H1 (cell line): ENCODE measurements around the gene SUDS3. TPM values are rescaled to one million over a fixed set of nuclear protein-coding genes. Genes with fewer than 3 reads are reported as not detected.

Experiments
- BCL11A ChIP-seq, 2 experiments: IDR thresholded peaks; one replicate each; pipeline ENCODE4 v1.6.1; 2011; ENCODE audit warnings: low read depth in 2 of 2, low read length in 2 of 2, mild to moderate bottlenecking in 2 of 2
- CBX5 ChIP-seq: fragments of 300-800, 300-1000 bp; sonication (generic); IDR thresholded peaks from 2 replicates; pipeline ENCODE4 v1.7.1; 2016; ENCODE audit warnings: antibody characterized with exemption, low read length, low read depth
- polyA plus RNA-seq, 7 experiments: library from polyadenylated mRNA; depleted of rRNA in 3 of 7; stranded (reverse) in 5 of 7; unstranded in 2 of 7; fragments of >200 nt in 5 of 7; fragments of 200-250 nt in 2 of 7; gene quantifications; 1 replicate in 5 of 7; 2 replicates in 1 of 7; 4 replicates in 1 of 7; pipeline versions ENCODE4 v1.2.1 to v1.2.3, GENCODE V29; 2011 to 2013; ENCODE audit warnings: missing spikeins in 2 of 7, mixed read lengths in 2 of 7
- total RNA-seq: library from RNA; stranded (reverse); fragmentation: NEBNext Ultra II Directional; extraction: Animal tissue kit (Norgen Biotek cat#: 25700); gene quantifications from 2 replicates; pipeline ENCODE4 v1.2.1, GENCODE V29; 2021
- TF ChIP-seq, protein P1 (sequence below): fragments of 300-600 bp; sonication (generic); IDR thresholded peaks from 2 replicates; pipeline ENCODE4 v1.7.1; 2012; ENCODE audit warnings: low read length, moderate library complexity, mild to moderate bottlenecking, inconsistent platforms; ENCODE audit not compliant: insufficient replicate concordance

The SUDS3 gene
- total and polyA plus RNA-seq, 2 of the 8 experiments (the other 6 are each of a cell fraction or from before 2014, with no cell fraction given): 30.0 to 58.7 TPM

DNA sequence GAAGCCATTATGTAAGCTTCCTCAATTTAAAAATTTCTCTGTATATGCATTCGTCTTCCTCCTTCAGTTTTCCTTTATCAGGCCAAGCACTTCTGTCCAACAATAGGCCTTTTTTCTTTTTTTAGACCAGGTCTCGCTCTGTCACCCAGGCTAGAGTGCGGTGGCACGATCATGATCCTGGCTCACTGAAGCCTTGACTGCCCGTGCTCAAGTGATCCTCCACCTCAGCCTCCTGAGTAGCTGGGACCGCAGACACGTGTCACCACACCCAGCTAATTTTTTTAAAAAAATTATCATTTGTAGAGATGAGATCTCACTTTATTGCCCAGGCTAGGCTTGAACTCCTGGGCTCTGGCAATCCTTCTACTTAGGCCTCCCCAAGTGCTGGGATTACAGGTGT is 29.5 kb upstream of the SUDS3 start (continued):
- TF ChIP-seq, protein P1, sequence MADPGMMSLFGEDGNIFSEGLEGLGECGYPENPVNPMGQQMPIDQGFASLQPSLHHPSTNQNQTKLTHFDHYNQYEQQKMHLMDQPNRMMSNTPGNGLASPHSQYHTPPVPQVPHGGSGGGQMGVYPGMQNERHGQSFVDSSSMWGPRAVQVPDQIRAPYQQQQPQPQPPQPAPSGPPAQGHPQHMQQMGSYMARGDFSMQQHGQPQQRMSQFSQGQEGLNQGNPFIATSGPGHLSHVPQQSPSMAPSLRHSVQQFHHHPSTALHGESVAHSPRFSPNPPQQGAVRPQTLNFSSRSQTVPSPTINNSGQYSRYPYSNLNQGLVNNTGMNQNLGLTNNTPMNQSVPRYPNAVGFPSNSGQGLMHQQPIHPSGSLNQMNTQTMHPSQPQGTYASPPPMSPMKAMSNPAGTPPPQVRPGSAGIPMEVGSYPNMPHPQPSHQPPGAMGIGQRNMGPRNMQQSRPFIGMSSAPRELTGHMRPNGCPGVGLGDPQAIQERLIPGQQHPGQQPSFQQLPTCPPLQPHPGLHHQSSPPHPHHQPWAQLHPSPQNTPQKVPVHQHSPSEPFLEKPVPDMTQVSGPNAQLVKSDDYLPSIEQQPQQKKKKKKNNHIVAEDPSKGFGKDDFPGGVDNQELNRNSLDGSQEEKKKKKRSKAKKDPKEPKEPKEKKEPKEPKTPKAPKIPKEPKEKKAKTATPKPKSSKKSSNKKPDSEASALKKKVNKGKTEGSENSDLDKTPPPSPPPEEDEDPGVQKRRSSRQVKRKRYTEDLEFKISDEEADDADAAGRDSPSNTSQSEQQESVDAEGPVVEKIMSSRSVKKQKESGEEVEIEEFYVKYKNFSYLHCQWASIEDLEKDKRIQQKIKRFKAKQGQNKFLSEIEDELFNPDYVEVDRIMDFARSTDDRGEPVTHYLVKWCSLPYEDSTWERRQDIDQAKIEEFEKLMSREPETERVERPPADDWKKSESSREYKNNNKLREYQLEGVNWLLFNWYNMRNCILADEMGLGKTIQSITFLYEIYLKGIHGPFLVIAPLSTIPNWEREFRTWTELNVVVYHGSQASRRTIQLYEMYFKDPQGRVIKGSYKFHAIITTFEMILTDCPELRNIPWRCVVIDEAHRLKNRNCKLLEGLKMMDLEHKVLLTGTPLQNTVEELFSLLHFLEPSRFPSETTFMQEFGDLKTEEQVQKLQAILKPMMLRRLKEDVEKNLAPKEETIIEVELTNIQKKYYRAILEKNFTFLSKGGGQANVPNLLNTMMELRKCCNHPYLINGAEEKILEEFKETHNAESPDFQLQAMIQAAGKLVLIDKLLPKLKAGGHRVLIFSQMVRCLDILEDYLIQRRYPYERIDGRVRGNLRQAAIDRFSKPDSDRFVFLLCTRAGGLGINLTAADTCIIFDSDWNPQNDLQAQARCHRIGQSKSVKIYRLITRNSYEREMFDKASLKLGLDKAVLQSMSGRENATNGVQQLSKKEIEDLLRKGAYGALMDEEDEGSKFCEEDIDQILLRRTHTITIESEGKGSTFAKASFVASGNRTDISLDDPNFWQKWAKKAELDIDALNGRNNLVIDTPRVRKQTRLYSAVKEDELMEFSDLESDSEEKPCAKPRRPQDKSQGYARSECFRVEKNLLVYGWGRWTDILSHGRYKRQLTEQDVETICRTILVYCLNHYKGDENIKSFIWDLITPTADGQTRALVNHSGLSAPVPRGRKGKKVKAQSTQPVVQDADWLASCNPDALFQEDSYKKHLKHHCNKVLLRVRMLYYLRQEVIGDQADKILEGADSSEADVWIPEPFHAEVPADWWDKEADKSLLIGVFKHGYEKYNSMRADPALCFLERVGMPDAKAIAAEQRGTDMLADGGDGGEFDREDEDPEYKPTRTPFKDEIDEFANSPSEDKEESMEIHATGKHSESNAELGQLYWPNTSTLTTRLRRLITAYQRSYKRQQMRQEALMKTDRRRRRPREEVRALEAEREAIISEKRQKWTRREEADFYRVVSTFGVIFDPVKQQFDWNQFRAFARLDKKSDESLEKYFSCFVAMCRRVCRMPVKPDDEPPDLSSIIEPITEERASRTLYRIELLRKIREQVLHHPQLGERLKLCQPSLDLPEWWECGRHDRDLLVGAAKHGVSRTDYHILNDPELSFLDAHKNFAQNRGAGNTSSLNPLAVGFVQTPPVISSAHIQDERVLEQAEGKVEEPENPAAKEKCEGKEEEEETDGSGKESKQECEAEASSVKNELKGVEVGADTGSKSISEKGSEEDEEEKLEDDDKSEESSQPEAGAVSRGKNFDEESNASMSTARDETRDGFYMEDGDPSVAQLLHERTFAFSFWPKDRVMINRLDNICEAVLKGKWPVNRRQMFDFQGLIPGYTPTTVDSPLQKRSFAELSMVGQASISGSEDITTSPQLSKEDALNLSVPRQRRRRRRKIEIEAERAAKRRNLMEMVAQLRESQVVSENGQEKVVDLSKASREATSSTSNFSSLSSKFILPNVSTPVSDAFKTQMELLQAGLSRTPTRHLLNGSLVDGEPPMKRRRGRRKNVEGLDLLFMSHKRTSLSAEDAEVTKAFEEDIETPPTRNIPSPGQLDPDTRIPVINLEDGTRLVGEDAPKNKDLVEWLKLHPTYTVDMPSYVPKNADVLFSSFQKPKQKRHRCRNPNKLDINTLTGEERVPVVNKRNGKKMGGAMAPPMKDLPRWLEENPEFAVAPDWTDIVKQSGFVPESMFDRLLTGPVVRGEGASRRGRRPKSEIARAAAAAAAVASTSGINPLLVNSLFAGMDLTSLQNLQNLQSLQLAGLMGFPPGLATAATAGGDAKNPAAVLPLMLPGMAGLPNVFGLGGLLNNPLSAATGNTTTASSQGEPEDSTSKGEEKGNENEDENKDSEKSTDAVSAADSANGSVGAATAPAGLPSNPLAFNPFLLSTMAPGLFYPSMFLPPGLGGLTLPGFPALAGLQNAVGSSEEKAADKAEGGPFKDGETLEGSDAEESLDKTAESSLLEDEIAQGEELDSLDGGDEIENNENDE: no peak
- no peak for TF ChIP-seq CBX5
- no peak for TF ChIP-seq BCL11A (IDR thresholded peaks at IDR 0.05; ENCODE audit: low read depth in 2 of 2, low read length in 2 of 2)
- TF ChIP-seq, all 59 proteins: peak for 0
